ENCODE results near the gene CCSER1.
"Not testable (repeated sequence)": the region's sequence is repeated elsewhere in the genome, so short reads cannot be mapped to it uniquely, and the experiment has no call there.

CCSER1 gene

GRCh38 chr4:90840828-90841227, 713.6 kb downstream of the CCSER1 start:
- no peak for DNase-seq
- in situ Hi-C loops (cut with MboI; ENCODE audit: low pct_unique_long_range_greater_than_20kb, low sequenced_read_pairs) = no loop called here

- DNase-seq = no peak
- in situ Hi-C loops (cut with MboI; ENCODE audit: low pct_unique_long_range_greater_than_20kb, low sequenced_read_pairs) = no loop called here
These were observed 714.5 kb downstream of the CCSER1 start for GRCh38 chr4:90841676-90842075.

- in situ Hi-C loops (cut with MboI; ENCODE audit: low pct_unique_long_range_greater_than_20kb, low sequenced_read_pairs) = no loop called here
- no peak for DNase-seq
These were observed 715.8 kb downstream of the CCSER1 start for GRCh38 chr4:90842960-90843359.

- in situ Hi-C loops (cut with MboI; ENCODE audit: low pct_unique_long_range_greater_than_20kb, low sequenced_read_pairs) = no loop called here
- no peak for DNase-seq
These were observed 717.0 kb downstream of the CCSER1 start for GRCh38 chr4:90844241-90844640.

- in situ Hi-C loops (cut with MboI; ENCODE audit: low pct_unique_long_range_greater_than_20kb, low sequenced_read_pairs) = no loop called here
- DNase-seq = no peak
These were observed 718.6 kb downstream of the CCSER1 start for GRCh38 chr4:90845777-90846176.

GRCh38 chr4:90852237-90852636, 725.0 kb downstream of the CCSER1 start:
- DNase-seq = no peak
- in situ Hi-C loops (cut with MboI; ENCODE audit: low pct_unique_long_range_greater_than_20kb, low sequenced_read_pairs) = no loop called here

- in situ Hi-C loops (cut with MboI; ENCODE audit: low pct_unique_long_range_greater_than_20kb, low sequenced_read_pairs) = no loop called here
- no peak for DNase-seq
These were observed 727.9 kb downstream of the CCSER1 start for GRCh38 chr4:90855111-90855510.

- no peak for DNase-seq
- in situ Hi-C loops (cut with MboI; ENCODE audit: low pct_unique_long_range_greater_than_20kb, low sequenced_read_pairs) = no loop called here
These were observed 730.1 kb downstream of the CCSER1 start for GRCh38 chr4:90857081-90857820.

- DNase-seq = no peak
- in situ Hi-C loops (cut with MboI; ENCODE audit: low pct_unique_long_range_greater_than_20kb, low sequenced_read_pairs) = no loop called here
These were observed 748.6 kb downstream of the CCSER1 start for GRCh38 chr4:90875791-90876190.

GRCh38 chr4:90876296-90876695, 749.1 kb downstream of the CCSER1 start:
- in situ Hi-C loops (cut with MboI; ENCODE audit: low pct_unique_long_range_greater_than_20kb, low sequenced_read_pairs) = no loop called here
- no peak for DNase-seq

GRCh38 chr4:90883519-90883918, 756.3 kb downstream of the CCSER1 start:
- in situ Hi-C loops (cut with MboI; ENCODE audit: low pct_unique_long_range_greater_than_20kb, low sequenced_read_pairs) = no loop called here
- DNase-seq = no peak

GRCh38 chr4:90888571-90888970, 761.4 kb downstream of the CCSER1 start:
- no peak for DNase-seq
- in situ Hi-C loops (cut with MboI; ENCODE audit: low pct_unique_long_range_greater_than_20kb, low sequenced_read_pairs) = no loop called here

- DNase-seq = no peak
- in situ Hi-C loops (cut with MboI; ENCODE audit: low pct_unique_long_range_greater_than_20kb, low sequenced_read_pairs) = no loop called here
These were observed 762.0 kb downstream of the CCSER1 start for GRCh38 chr4:90889171-90889570.

- DNase-seq; in situ Hi-C loops (cut with MboI; ENCODE audit: low pct_unique_long_range_greater_than_20kb, low sequenced_read_pairs): not testable (repeated sequence)
These were observed 776.2 kb downstream of the CCSER1 start for GRCh38 chr4:90903413-90903812.

- DNase-seq = no peak
- in situ Hi-C loops (cut with MboI; ENCODE audit: low pct_unique_long_range_greater_than_20kb, low sequenced_read_pairs) = no loop called here
These were observed 776.8 kb downstream of the CCSER1 start for GRCh38 chr4:90904021-90904420.

- in situ Hi-C loops (cut with MboI; ENCODE audit: low pct_unique_long_range_greater_than_20kb, low sequenced_read_pairs) = no loop called here
- no peak for DNase-seq
These were observed 779.0 kb downstream of the CCSER1 start for GRCh38 chr4:90906239-90906638.

GRCh38 chr4:90911724-90912434, 784.7 kb downstream of the CCSER1 start:
- in situ Hi-C loops (cut with MboI; ENCODE audit: low pct_unique_long_range_greater_than_20kb, low sequenced_read_pairs); DNase-seq: not testable (repeated sequence)

GRCh38 chr4:90922174-90922573, 795.0 kb downstream of the CCSER1 start:
- DNase-seq = no peak
- in situ Hi-C loops (cut with MboI; ENCODE audit: low pct_unique_long_range_greater_than_20kb, low sequenced_read_pairs) = no loop called here

GRCh38 chr4:90926957-90927356, 799.8 kb downstream of the CCSER1 start:
- in situ Hi-C loops (cut with MboI; ENCODE audit: low pct_unique_long_range_greater_than_20kb, low sequenced_read_pairs) = no loop called here
- DNase-seq = no peak

GRCh38 chr4:90943311-90943710, 816.1 kb downstream of the CCSER1 start:
- in situ Hi-C loops (cut with MboI; ENCODE audit: low pct_unique_long_range_greater_than_20kb, low sequenced_read_pairs) = no loop called here
- no peak for DNase-seq

GRCh38 chr4:90946945-90947344, 819.8 kb downstream of the CCSER1 start:
- in situ Hi-C loops (cut with MboI; ENCODE audit: low pct_unique_long_range_greater_than_20kb, low sequenced_read_pairs) = no loop called here
- no peak for DNase-seq
